GM10847 (cell line): ENCODE measurements around the gene SLC12A8.

Experiments
- POLR2A ChIP-seq: IDR thresholded peaks from 2 replicates; pipeline ENCODE4 v1.6.1; 2011; ENCODE audit not compliant: insufficient read length; ENCODE audit errors: extremely low read depth

The SLC12A8 gene

DNA sequence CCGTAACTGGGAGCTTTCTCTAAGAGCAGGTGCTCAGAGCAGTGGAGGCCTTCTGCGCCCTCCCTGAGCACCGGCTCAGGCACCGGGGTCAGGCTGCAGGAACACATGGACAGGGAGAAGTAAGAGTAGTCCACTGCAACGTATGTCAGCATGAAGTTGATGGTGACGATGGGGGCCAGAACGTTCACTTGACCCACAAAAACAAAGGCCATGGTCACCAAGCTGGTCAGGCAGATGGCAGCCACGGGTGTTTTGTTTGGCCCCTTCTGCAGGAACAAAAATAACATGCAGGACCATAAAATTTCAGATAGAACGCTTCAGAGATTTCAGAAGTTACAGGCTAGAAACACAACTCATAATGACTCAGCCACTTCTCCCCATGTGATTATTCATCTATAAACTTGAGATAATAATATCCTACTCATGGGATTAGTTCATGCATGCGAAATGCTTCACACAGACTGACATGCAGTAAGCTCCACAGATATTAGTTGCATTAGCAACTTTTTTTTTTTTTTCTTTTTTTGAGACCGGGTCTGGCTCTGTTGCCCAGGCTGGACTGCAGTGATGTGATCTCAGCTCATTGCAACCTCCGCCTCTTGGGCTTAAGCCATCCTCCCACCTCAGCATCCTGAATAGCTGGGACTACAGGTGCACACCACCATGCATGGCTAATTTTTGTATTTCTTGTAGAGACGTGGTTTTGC, 104.5 kb downstream of the SLC12A8 start:
- no peak for TF ChIP-seq POLR2A

- TF ChIP-seq POLR2A = no peak
Measured at GRCh38 chr3:125107363-125107762, 105.2 kb downstream of the SLC12A8 start.

GRCh38 chr3:125105116-125105515, 107.4 kb downstream of the SLC12A8 start:
- no peak for TF ChIP-seq POLR2A

- TF ChIP-seq POLR2A = no peak
Measured at GRCh38 chr3:125104639-125105038, 107.9 kb downstream of the SLC12A8 start.

GRCh38 chr3:125103406-125103805, 109.1 kb downstream of the SLC12A8 start:
- TF ChIP-seq POLR2A = no peak

- TF ChIP-seq POLR2A = no peak
Measured at GRCh38 chr3:125102470-125102869, 110.1 kb downstream of the SLC12A8 start.

GRCh38 chr3:125098611-125099291, 113.8 kb downstream of the SLC12A8 start:
- TF ChIP-seq POLR2A = no peak

GRCh38 chr3:125090649-125091048, 121.9 kb downstream of the SLC12A8 start:
- no peak for TF ChIP-seq POLR2A

DNA sequence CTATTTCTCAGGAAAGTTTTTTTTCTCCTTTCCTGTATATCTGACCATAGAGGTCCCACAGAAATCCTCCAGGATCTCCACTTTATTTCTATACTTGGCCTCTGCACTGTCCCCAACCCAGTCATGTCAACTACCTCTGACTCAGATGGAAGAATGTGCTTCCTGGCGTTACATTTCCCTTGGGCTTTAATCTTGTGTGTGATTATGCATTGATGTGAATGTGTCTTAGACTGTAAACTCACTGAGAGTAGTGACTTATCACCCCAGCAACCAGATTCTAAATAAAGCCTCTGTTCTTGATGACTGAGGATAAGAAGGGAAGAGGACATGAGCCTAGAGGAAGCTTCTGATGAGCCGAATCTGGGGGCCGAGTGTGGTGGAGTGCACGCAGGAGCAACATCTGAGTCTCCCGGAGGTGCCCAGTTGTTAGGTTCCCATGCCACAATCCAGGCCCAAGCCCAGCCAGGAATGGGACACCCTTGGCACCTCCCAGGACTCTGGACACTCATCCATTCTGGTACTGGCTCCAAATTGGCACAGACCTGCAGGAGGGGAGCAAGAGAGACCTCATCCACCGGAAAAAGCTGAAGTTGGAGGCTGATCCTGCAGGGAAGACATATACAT, 124.7 kb downstream of the SLC12A8 start:
- TF ChIP-seq POLR2A = no peak

- TF ChIP-seq POLR2A = no peak
Measured at GRCh38 chr3:125085166-125085565, 127.4 kb downstream of the SLC12A8 start.

DNA sequence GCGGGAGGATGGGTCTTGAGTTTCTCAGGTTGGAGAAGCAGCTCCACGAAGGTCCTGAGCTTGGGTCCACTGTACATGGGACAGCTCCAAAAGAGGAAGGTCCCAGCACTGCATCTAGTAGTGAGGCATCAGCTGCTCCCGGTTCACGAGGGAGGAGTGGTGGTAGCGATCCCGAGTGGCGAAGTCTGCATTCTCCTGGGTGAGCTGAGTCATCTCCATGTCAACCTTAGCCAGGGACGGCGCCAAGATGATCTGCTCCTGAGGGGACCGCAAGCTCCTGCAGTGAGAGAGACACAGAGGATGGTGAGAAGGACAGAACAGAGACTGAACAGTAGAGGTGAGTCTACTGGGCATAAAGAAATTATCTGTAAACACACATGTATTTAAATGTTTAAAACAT, 128.8 kb downstream of the SLC12A8 start:
- TF ChIP-seq POLR2A = no peak

DNA sequence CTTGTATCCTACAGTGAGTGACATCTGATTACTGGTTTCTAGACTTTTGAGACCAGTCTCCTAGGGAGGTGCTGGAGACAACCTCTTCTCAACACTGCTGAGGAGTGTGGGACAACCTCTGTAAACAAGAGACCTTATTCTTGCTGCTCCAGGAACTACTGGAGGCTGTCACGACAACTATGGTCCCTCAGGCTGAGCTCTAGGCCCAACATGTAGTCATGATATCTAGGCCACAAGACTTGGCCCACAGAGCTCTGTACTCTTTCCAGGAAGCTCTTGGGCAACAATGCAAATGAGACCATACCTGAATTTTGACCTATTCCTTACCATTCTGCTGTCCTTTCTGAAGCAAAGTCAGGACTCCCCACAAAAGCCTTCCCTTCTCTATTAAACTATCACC, 132.5 kb downstream of the SLC12A8 start:
- TF ChIP-seq POLR2A = no peak

DNA sequence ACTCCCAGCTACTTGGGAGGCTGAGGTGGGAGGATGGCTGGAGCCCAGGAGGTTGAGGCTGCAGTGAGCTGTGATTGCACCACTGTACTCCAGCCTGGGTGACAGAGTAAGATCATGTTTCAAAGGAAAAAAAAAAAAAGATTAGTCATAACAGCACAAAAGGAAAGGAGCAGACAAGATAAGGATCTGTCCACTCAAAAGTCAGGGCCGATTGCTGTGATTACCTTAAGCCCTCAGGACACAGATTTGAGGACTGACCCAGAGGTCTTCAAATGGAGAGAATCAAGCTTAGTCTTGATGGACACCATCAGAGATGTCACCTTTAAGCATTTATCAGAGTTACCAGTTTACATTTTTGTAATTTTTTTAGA, 132.9 kb downstream of the SLC12A8 start:
- TF ChIP-seq POLR2A = no peak

- no peak for TF ChIP-seq POLR2A
Measured at GRCh38 chr3:125078951-125079674, 133.4 kb downstream of the SLC12A8 start.

DNA sequence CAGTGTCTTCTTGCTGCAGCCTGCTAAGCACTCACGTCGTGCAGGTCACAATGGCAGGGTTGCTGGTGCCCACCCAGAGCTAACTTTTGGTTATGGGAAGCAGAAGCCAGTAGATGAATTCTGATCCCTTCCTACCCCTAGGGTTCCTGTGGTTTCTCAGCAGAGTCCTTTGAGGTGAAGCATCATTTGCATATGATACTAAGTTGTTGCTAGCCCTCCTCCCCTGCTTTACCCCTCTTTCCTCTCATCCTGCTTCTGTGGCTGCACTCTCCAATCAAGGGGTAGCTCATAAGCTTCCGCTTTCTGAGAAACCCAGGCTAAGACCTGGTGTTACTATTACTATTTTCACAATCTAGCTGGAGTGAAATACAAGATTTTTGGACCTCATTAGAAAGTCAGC, 134.7 kb downstream of the SLC12A8 start:
- TF ChIP-seq POLR2A = no peak

- TF ChIP-seq POLR2A = no peak
Measured at GRCh38 chr3:125076464-125076863, 136.1 kb downstream of the SLC12A8 start.
